Ishikawa (cell line): ENCODE data around the gene LYST.

Source experiments
- CEBPB ChIP-seq: IDR thresholded peaks from 2 replicates; pipeline ENCODE4 v1.6.1; 2012
- CREB1 ChIP-seq: IDR thresholded peaks from 2 replicates; pipeline ENCODE4 v1.6.1; 2012; ENCODE audit warnings: low read depth
- EGR1 ChIP-seq: IDR thresholded peaks from 2 replicates; pipeline ENCODE4 v1.6.1; 2012
- EP300 ChIP-seq: IDR thresholded peaks from 2 replicates; pipeline ENCODE4 v1.6.1; 2012; ENCODE audit warnings: borderline replicate concordance
- FOXM1 ChIP-seq: IDR thresholded peaks from 2 replicates; pipeline ENCODE4 v1.6.1; 2012; ENCODE audit warnings: low read depth, borderline replicate concordance
- NFIC ChIP-seq: IDR thresholded peaks from 2 replicates; pipeline ENCODE4 v1.6.1; 2012
- RAD21 ChIP-seq: IDR thresholded peaks from 2 replicates; pipeline ENCODE4 v1.6.1; 2012; ENCODE audit warnings: low read depth
- TAF1 ChIP-seq: IDR thresholded peaks from 2 replicates; pipeline ENCODE4 v1.6.1; 2012; ENCODE audit warnings: low read depth, mild to moderate bottlenecking
- TCF12 ChIP-seq: IDR thresholded peaks from 2 replicates; pipeline ENCODE4 v1.6.1; 2012; ENCODE audit warnings: low read depth
- TEAD4 ChIP-seq: IDR thresholded peaks from 2 replicates; pipeline ENCODE4 v1.6.1; 2012
- YY1 ChIP-seq: IDR thresholded peaks from 2 replicates; pipeline ENCODE4 v1.6.1; 2012; ENCODE audit warnings: low read depth
- ZBTB7A ChIP-seq: IDR thresholded peaks from 2 replicates; pipeline ENCODE4 v1.6.1; 2012; ENCODE audit warnings: low read depth
- TF ChIP-seq, protein P1 (sequence below): IDR thresholded peaks from 2 replicates; pipeline ENCODE4 v1.6.1; 2012
- TF ChIP-seq, protein P2 (sequence below): IDR thresholded peaks from 2 replicates; pipeline ENCODE4 v1.6.1; 2012
- TF ChIP-seq, protein P3 (sequence below): IDR thresholded peaks from 2 replicates; pipeline ENCODE4 v1.6.1; 2012; ENCODE audit warnings: low read depth, mild to moderate bottlenecking

The LYST gene

DNA sequence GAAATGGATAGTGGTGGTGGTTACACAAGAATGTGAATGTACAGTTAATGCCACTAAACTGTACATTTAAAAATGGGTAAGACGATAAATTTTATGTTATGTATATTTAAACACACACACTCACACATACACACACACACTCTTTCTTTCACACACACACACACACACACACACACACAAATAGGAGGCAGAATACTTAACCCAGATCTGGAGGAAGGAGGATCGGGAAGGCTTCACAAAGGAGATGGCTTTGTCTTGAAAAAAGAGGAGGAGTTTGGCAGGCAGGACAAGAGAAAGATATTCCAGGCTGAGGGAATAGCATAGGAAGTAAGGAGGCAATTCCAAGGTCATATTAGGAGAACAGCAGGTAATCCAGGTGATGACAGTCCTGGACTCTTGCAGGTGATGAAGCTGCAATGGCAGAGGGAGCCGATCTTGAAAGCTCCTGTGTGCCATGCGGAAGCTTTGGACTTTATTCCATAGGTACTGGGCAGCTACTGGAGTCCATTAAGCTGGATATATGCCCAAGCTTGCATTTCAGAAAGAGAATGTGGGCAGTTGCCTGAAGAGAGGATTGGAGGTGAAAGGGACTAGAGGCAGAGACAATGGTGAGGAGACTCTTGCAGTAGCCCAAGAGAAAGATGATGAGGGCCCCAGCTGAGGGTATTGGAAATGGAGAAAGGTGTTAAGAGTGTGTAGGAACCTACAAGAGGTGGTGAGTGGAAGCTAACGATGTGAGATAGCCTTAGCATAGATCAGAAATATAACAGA lies 15.4 kb upstream of the LYST start:
- TF ChIP-seq, protein P1, sequence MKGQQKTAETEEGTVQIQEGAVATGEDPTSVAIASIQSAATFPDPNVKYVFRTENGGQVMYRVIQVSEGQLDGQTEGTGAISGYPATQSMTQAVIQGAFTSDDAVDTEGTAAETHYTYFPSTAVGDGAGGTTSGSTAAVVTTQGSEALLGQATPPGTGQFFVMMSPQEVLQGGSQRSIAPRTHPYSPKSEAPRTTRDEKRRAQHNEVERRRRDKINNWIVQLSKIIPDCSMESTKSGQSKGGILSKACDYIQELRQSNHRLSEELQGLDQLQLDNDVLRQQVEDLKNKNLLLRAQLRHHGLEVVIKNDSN = no peak
- no peak for TF ChIP-seq TAF1

DNA sequence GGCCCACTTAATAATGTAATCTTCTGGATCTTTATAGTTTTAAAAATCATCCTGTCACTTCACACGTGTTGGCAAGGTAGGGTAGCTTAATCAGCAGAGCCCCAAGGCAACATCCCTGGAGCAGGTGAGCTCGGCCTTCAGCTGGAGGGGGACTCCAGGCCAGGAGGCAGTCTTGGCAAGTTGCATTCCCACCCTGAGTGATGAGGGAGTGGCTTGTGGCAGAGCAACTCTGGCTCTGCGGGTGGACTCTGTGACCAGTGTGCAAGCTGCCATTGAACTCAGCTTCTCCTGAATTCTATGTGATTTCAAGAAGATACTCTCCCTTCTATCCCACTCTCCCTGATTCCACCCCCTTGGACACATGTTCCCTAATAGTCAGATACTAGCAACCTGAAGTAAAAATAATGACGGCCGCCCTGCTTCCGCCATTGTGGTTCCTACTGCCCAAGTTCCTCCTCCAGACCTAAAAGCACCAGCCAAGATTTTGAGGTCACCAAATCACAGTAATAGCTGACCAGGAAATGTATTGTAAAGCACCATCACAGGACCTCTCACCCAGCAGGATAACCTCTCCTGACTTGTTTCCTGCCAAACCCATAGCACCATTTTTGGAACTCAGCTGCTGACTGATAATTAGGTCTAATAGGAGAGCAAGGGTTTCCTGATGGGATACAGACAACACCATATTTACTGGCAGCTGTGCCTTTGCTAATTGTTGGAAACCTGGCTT lies 11.5 kb upstream of the LYST start:
- TF ChIP-seq EGR1 (no peak), CEBPB (no peak)
- TF ChIP-seq, protein P2, sequence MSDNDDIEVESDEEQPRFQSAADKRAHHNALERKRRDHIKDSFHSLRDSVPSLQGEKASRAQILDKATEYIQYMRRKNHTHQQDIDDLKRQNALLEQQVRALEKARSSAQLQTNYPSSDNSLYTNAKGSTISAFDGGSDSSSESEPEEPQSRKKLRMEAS = no peak

DNA sequence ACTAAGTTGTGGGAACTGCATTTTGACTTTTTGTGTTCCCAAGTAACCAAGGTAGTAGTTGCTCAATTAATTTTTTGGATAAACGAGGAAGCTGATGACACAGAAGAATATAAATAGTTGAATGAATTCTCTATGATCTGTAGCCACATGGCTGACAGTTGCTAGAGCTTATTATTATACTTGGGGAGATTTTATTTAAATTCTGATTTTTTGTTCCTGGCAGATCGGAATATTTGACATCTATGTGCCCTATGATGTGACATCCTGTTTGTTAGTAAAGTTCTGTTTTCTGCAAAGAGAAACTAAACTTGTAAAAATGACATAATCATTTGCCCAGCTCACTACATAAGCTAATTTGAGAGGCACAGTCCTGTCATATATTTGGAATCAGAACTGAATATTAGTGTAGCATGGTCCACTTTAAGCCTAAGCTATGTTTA lies 9.7 kb upstream of the LYST start:
- TF ChIP-seq NFIC (no peak), ZBTB7A (no peak), CREB1 (no peak), TEAD4 (no peak), TAF1 (no peak), RAD21 (no peak)
- TF ChIP-seq, protein P2 = no peak
- TF ChIP-seq, protein P1 = no peak
- TF ChIP-seq, protein P3, sequence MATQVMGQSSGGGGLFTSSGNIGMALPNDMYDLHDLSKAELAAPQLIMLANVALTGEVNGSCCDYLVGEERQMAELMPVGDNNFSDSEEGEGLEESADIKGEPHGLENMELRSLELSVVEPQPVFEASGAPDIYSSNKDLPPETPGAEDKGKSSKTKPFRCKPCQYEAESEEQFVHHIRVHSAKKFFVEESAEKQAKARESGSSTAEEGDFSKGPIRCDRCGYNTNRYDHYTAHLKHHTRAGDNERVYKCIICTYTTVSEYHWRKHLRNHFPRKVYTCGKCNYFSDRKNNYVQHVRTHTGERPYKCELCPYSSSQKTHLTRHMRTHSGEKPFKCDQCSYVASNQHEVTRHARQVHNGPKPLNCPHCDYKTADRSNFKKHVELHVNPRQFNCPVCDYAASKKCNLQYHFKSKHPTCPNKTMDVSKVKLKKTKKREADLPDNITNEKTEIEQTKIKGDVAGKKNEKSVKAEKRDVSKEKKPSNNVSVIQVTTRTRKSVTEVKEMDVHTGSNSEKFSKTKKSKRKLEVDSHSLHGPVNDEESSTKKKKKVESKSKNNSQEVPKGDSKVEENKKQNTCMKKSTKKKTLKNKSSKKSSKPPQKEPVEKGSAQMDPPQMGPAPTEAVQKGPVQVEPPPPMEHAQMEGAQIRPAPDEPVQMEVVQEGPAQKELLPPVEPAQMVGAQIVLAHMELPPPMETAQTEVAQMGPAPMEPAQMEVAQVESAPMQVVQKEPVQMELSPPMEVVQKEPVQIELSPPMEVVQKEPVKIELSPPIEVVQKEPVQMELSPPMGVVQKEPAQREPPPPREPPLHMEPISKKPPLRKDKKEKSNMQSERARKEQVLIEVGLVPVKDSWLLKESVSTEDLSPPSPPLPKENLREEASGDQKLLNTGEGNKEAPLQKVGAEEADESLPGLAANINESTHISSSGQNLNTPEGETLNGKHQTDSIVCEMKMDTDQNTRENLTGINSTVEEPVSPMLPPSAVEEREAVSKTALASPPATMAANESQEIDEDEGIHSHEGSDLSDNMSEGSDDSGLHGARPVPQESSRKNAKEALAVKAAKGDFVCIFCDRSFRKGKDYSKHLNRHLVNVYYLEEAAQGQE = no peak

DNA sequence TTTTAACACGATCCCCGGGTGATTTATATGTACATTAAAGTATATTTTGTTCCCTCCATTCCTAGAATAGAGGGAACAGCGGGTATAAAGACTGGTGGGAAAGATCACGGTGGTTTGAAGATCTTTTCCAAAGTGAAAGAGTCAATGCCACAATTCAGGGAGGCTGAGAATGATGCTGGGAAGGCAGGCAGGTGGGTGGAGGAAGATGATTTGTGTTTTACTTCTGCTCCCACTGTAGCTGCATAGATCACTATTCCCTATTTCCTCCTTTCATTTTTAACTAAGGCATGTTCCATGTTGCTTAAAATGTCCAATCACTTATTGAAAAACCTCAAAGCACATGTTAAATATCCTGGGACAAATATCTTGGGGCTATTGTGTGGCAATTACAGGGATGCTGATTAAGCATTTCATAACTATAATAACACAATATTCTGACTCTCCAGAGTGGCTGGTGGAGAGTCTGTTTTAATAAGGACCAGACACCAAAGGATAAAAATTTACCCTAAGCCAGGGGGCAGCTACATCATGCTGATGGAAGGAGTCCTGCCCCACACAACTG lies 8.4 kb upstream of the LYST start:
- TF ChIP-seq ZBTB7A (no peak), CEBPB (no peak), TEAD4 (no peak), CREB1 (no peak), RAD21 (no peak), NFIC (no peak)

DNA sequence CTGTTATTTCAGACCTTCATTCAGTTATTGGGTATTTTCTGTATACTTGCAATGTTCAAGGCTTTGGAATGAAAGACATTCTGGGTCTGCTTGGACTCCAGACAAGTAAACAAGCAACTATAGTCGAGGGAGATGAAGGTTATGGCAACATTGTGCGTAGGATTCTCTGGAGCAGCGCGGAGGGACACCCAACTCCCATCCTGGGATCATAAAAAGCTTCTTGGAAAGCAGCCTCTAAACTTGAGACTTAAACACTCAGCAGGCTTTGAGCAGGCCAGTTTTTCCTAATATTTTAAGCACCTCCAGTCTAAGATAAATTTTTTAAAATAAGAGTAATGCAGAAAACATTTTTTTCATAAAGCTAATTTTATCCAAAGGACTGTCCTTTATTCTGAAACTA lies 7.6 kb upstream of the LYST start:
- TF ChIP-seq EGR1 (no peak), ZBTB7A (no peak), CEBPB (no peak), YY1 (no peak), NFIC (no peak), TEAD4 (no peak), TAF1 (no peak), EP300 (no peak), FOXM1 (no peak), TCF12 (no peak), RAD21 (no peak), CREB1 (no peak)
- TF ChIP-seq, protein P2 = no peak
- TF ChIP-seq, protein P1 = no peak
- TF ChIP-seq, protein P3 = no peak

DNA sequence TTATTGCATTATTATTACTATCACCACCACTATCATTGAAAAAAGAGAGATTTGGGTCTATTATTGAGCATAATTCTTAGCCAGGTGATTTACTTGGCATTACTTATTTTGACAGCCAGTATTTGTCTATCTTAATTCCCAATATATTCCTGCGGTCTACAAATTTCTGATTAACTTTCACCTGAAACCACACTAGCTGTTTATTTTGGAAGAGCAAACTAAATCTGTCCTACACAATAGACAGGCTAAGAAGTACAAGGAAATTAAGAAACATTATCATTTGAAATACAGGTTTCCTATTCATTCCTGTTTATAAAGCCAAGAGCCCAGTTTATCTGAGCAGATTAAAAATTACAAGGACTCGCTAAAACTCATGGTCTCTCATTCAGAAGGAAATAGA lies 6.9 kb upstream of the LYST start:
- no peak for TF ChIP-seq EGR1
- TF ChIP-seq YY1 = no peak
- no peak for TF ChIP-seq ZBTB7A
- no peak for TF ChIP-seq RAD21
- no peak for TF ChIP-seq FOXM1
- TF ChIP-seq, protein P3 = no peak
- no peak for TF ChIP-seq NFIC
- TF ChIP-seq, protein P1 = no peak
- TF ChIP-seq CEBPB = no peak
- TF ChIP-seq EP300 = no peak
- no peak for TF ChIP-seq TCF12
- no peak for TF ChIP-seq CREB1
- TF ChIP-seq, protein P2 = no peak
- TF ChIP-seq TAF1 = no peak
- TF ChIP-seq TEAD4 = no peak
